Fibroblast of villous mesenchyme (primary cell): ENCODE data around the gene NUDCD3. TPM values are rescaled to one million over a fixed set of nuclear protein-coding genes. Genes with fewer than 3 reads are reported as not detected.

ENCODE experiments used
- DNase-seq: peaks from one replicate; pipeline ENCODE4 v3.0.0-alpha.2; 2010; ENCODE audit warnings: low read depth
- H3K4me3 ChIP-seq: 2 replicates; pipeline ENCODE4 v1.5.1; 2011; ENCODE audit warnings: low read depth, mild to moderate bottlenecking, low read length
- total RNA-seq: library from RNA; depleted of rRNA; stranded (reverse); fragments of >200 nt; gene quantifications from 2 replicates; pipeline ENCODE4 v1.2.3, GENCODE V29; 2012
- TF ChIP-seq, protein P1 (sequence below): IDR thresholded peaks from 2 replicates; pipeline ENCODE4 v1.5.1; 2012; ENCODE audit warnings: low read depth, mild to moderate bottlenecking, low read length; ENCODE audit not compliant: insufficient read depth

Gene NUDCD3
- total RNA-seq, 1 donor: 62.2 TPM

DNA sequence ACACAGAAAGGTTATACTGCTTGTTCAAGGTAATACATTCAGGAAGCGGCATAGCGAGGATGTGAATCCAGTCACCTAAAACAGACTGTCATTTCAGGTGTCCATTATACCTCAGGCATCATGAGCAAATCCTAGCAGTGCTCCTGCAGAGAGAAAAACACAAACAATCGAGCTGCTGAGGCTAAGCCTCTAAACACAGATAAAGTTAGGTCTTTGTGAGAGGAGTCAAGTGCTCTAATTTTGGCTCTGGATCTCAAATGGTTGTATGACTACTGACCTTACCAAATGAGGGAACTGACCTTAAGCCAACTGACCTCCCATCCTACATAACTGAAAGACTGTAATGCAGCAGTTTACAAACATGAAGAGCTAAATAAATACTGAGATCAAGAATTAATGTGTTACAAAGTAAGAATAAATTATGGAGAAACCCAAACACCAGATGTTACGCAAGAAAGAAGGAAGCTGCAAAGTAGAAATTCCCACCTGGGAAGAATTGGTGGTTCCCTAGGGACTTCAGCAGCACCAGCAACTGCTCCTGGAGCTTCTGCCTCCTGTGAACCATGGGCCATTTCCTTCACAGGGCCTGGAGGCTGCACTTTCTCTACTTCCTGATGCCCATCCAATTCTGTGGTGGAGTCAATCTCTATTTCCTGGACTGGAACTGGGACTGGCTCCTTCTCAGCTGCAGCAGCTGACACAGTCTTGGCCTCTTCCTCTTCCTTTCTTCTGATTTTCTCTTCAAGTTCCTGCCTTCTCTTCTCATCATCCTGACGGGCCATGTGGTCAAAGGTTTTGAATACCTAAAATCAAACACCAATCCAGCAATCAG is 5.8 kb downstream of the NUDCD3 start:
- H3K4me3 ChIP-seq: no peak overlapping the region
- TF ChIP-seq, protein P1, sequence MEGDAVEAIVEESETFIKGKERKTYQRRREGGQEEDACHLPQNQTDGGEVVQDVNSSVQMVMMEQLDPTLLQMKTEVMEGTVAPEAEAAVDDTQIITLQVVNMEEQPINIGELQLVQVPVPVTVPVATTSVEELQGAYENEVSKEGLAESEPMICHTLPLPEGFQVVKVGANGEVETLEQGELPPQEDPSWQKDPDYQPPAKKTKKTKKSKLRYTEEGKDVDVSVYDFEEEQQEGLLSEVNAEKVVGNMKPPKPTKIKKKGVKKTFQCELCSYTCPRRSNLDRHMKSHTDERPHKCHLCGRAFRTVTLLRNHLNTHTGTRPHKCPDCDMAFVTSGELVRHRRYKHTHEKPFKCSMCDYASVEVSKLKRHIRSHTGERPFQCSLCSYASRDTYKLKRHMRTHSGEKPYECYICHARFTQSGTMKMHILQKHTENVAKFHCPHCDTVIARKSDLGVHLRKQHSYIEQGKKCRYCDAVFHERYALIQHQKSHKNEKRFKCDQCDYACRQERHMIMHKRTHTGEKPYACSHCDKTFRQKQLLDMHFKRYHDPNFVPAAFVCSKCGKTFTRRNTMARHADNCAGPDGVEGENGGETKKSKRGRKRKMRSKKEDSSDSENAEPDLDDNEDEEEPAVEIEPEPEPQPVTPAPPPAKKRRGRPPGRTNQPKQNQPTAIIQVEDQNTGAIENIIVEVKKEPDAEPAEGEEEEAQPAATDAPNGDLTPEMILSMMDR: no peak
- DNase-seq: no peak

DNA sequence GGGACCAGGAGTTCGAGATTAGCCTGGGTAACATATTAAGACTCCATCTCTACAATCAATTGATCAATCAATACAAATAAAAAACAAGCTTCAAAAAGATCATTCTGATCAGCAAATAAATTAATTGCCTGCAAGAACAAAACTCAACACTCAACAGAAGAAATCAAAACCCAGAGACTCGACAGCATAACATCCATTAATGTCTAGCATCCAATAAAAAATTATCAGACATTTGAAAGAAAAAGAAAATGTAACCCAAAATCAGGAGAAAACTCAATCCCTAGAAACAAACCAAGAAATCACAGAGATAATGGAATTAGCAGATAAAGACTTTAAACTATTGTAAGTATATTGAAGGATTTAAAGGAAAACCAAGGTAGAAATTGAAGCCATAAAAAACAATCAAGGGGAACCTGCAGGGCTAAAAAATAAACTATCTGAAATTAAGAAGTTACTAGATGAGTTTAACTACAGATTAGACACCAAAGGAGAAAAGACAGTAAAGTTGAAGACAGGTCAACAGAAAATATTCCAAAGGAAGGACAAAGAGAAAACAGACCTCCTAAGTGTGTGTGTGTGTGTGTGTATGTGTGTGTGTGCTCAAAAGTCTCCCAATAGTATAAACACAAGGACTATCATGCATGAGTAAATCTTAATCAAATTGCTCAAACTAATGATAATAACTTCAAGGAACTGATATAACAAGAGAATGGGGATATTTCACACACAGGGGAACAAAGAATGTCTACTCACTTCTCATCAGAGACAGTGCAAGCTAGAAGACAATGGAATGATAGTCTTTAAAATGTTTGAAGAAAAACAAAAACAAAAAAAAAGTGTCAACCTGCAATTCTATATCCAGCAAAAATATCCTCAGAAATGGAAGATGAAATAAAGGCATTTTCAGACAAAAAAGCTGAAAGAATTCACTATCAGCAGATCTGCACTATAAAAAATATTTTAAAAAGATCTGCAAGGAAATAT is 7.7 kb downstream of the NUDCD3 start:
- H3K4me3 ChIP-seq: no peak overlapping the region
- DNase-seq: no peak
- TF ChIP-seq, protein P1: no peak

DNA sequence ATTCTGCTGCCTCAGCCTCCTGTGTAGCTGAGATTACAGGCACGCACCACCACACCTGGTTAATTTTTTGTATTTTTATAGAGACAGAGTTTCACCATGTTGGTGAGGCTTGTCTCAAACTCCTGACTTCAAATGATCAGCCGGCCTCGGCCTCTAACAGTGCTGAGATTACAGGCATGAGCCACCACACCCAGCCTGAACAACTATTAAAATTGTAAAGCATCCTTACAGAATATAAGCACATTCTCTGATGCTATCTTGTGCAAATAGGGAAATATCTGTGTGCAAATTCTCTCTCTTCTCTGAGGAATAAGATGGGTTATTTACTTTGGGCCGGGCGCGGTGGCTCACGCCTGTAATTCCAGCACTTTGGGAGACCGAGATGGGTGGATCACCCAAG is 12.5 kb downstream of the NUDCD3 start:
- TF ChIP-seq, protein P1: no peak
- H3K4me3 ChIP-seq: no peak overlapping the region
- DNase-seq: no peak

DNA sequence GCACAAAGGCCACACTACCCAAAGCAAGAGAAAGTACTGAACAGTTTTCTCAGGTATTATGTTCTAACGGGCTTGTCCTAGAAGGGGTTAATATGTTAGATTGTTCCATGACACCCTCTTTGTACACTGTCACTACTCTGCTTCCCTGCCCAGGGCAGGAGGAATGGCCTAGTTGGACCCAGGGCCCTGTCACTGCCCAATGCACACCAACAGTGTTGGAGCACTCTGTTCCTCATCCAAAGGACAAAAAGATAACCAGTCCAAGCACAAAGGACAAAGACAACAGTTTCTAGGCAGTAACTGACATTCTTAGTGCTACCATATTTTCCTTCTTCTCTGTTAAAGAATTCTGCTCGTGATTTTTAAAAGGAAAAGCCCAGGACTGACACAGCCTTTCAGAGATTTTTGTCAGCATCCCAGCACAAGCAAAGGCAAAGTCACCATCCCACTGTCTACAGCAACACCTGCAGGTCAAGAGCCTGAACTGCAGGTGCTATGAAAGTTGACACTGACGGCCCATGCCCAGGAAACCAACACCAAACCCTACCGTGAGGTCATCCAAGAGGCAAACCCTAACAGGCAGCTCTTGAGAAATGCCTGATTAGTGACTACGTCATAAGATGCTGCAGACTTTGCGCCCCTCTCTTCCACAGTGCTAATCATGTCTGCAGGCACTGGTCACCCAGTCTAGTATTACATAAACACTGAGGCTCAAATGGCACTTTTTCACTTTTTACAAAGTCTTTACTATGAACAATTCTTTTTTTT is 13.2 kb downstream of the NUDCD3 start:
- TF ChIP-seq, protein P1: peak; percentile 99
- peak; percentile 85 for DNase-seq
- no peak overlapping the region for H3K4me3 ChIP-seq

DNA sequence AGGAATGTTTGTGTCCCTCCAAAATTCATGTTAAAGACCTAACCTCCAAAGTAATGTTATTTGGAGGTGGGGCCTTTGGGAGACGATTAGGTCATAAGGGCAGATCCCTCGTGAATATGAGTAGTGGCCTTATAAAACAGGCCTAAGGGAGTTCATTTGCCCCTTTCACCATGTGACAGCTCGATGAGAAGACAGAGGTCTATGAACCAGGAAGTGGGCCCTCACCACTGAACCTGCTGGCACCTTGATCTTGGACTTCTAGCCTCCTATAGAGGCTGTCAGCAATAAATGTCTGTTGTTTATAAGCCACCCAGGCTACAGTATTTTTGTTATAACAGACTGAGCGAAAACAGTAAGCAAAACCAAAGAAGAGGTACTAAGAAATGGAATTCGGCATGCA is 14.1 kb downstream of the NUDCD3 start:
- TF ChIP-seq, protein P1: no peak
- H3K4me3 ChIP-seq: no peak overlapping the region
- no peak for DNase-seq

DNA sequence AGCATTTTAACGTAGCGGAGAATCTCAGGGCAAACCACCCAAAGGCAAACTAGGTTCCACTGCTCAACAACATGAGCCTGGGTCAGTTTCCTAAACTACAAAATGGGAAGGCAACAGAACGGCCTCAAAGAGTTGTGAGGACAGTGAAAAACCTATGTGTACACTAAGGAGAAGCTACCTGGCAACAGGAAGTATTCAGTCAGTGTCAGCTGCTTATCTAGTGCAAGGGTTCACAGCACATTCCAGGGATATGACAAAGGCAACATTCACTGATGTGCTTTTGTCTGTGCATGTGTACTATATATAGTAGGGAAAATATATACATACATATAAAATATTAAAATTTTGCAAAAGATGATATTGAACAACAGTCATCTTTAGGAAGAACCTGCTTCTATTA is 17.2 kb downstream of the NUDCD3 start:
- H3K4me3 ChIP-seq: no peak overlapping the region
- TF ChIP-seq, protein P1: no peak
- peak; percentile 33 for DNase-seq
